AG09309 (cell line): ENCODE measurements around the gene ADRA2B.
"Not testable (repeated sequence)": the region's sequence is repeated elsewhere in the genome, so short reads cannot be mapped to it uniquely, and the experiment has no call there.

Experiments
- DNase-seq: peaks from one replicate; pipeline ENCODE4 v3.0.0-alpha.2; 2010; ENCODE audit warnings: low read depth
- H3K4me3 ChIP-seq: 2 replicates; pipeline ENCODE4 v1.5.1; 2011; ENCODE audit warnings: mild to moderate bottlenecking, low read depth, low read length, moderate library complexity; ENCODE audit not compliant: control insufficient read depth
- CTCF ChIP-seq: IDR thresholded peaks from 2 replicates; pipeline ENCODE4 v1.5.1; 2011; ENCODE audit warnings: mild to moderate bottlenecking, low read depth, low read length, inconsistent platforms; ENCODE audit not compliant: insufficient read depth, control insufficient read depth; ENCODE audit errors: missing control alignments

The ADRA2B gene

DNA sequence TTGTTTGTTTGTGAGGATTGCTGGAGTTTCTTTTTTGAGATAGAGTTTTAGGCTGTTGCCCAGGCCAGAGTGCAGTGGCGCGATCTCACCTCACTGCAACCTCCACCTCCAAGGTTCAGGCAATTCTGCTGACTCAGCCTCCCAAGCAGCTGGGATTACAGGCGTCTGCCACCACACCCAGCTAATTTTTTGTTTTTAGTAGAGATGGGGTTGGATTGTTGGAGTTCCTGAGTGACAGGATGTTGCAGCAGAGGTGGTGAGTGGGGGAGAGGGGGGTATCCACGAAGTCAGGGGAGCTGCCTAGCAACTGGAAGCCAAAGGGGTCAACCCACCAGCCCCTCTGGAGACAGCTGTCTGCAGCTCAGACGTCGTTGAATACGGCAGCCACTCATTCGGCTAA, 46.5 kb downstream of the ADRA2B start:
- DNase-seq, H3K4me3 ChIP-seq: not testable (repeated sequence)

DNA sequence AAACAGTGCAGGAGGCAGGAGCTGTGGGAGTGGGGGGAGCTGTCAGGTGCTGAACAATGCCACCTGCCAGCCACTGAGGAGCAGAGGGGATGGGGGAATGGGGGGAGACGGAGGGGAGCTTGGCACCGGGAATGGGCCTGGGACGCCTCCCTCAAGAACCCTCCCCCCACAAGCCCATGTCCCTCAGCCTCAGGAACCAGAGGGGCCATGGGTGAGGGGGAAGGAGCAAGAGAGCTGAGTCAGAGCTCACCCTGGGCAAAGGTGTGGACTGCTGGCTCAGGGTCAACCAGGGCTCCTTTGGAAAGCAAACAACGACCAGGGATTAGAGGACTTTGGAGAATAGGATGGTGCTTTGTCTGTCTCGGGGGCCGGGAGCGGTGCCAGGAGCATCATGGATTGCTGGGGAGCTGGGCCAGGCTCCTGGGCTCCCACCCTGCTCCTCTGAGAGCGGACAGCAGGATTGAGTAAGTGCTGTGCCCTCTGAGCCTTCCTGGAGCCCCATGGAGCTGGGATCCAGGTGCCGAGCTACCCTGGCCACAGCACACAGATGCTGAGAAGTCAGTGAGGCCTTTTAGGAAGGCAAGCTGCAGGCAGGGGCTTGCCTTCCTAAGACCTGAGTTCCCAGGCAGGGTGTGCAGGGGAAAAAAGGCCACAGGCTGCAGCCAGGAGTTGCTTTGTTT, 48.3 kb downstream of the ADRA2B start:
- not testable (repeated sequence) for DNase-seq, H3K4me3 ChIP-seq

GRCh38 chr2:96067098-96067660, 49.2 kb downstream of the ADRA2B start:
- not testable (repeated sequence) for DNase-seq

DNA sequence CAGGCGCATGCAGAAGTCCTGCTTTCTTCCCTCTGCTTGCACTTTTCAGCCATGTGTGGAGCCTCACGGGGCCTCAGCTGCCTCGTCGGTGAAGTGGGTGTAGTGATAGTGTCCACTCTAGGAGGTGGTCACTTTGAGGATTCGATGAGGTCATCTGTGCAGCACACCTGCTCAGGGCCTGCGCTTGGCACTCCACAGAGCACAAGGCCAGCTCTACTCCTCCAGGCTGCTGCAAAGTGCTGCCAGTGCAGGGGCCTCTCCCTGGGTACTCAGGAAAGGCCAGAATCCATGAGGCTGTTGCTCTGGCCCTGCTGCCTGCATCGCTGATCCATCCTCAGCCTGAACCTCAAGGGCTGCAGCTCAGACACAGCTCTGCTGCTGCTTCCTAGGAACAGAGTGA, 49.9 kb downstream of the ADRA2B start:
- not testable (repeated sequence) for H3K4me3 ChIP-seq, DNase-seq

More at GRCh38 chr2:96067098-96067660, 49.2 kb downstream of the ADRA2B start:
- H3K4me3 ChIP-seq, result not testable (repeated sequence)

GRCh38 chr2:96065954-96066353, 50.4 kb downstream of the ADRA2B start:
- H3K4me3 ChIP-seq, DNase-seq: not testable (repeated sequence)

GRCh38 chr2:96065381-96065930, 50.9 kb downstream of the ADRA2B start:
- no peak for TF ChIP-seq CTCF
- DNase-seq, result no peak
- no peak overlapping the region for H3K4me3 ChIP-seq

DNA sequence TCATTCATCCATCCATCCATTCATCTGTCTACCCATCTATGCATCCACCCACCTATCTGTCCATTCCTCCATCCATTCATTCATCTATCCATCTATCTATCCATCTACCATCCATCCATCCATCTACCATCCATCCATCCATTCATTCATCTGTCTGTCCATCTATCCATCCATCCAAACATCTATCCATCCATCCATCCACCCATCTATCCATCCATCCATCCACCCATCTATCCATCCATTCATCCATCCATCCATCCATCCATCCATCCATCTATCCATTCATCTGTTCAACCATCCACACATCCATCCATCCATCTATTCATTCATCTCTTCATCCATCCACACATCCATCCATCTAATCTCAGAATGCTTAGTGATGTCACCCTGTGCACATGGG, 51.6 kb downstream of the ADRA2B start:
- H3K4me3 ChIP-seq, DNase-seq: not testable (repeated sequence)

DNA sequence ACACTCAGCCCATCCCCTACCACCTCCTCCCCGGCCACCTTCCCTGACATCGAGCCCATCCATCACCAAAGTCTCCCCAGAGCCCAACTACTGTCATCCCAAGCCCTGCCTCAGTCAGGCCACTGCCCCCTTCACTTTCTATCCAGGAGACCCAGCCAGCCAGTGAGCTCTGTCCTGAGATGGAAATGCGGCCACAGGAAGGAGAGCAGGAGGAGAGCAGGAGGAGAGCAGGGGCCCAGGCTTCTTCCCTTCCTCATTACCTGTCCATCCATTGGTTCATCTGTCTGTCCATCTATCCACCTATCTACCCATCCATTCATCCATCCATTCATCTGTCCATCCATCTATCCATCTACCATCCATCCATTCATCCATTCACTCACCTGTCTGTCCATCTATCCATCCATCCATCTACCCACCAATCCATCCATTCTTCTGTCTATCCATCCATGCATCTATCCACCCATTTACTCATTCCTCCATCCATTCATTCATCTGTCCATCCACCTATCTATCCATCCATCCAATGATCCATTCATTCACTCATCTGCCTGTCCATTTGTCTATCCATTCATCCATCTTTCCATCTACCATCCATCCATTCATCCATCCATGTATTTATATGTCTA, 52.2 kb downstream of the ADRA2B start:
- H3K4me3 ChIP-seq, result not testable (repeated sequence)

GRCh38 chr2:96063116-96063899, 53.1 kb downstream of the ADRA2B start:
- H3K4me3 ChIP-seq, result not testable (repeated sequence)
- peak; percentile 67 for TF ChIP-seq CTCF
- peak; percentile 57 for DNase-seq

More for the DNA sequence above, 52.2 kb downstream of the ADRA2B start:
- not testable (repeated sequence) for DNase-seq
